HepG2 (cell line): ENCODE data around the gene CLDN4. TPM values are rescaled to one million over a fixed set of nuclear protein-coding genes. Genes with fewer than 3 reads are reported as not detected.

ENCODE experiments used
- ATAC-seq: fragments of 200-7000 bp; cut with Tn5 transposase; 3 replicates; pipeline ENCODE4 v1.9.1; 2020; ENCODE audit warnings: mild to moderate bottlenecking, moderate library complexity
- BruUV-seq: library from RNA; stranded (reverse); fragments of 400-500 nt; replicated peaks from 2 replicates; lab custom pipeline; 2021; lab: Mats Ljungman, UMichigan
- CTCF ChIA-PET: fragments of 300-600 bp; formaldehyde crosslinking; extraction: SDS; loops from one replicate; lab custom pipeline; 2021; ENCODE audit warnings: low total read pairs, inconsistent platforms, low intra/inter-chr PET ratio; lab: Yijun Ruan, JAX
- POLR2A ChIA-PET: fragments of 350-600 bp; sonication (Branson Sonifier 250); formaldehyde crosslinking; loops from one replicate; lab custom pipeline; 2020; ENCODE audit warnings: antibody characterized with exemption, inconsistent platforms; lab: Yijun Ruan, JAX
- DNase-seq: peaks from one replicate; pipeline ENCODE4 v3.0.0-alpha.2; 2015; ENCODE audit warnings: low spot score
- FAIRE-seq: peaks from 3 replicates; lab custom pipeline; 2011; peaks lifted over from hg19 to GRCh38; lab: Jason Lieb, UNC
- H2AFZ ChIP-seq: one replicate; pipeline ENCODE4 v1.6.1; 2011; ENCODE audit warnings: low read length, inconsistent platforms
- H3K27ac ChIP-seq: fragments of 300-600 bp; 3 replicates; pipeline ENCODE4 v1.8.0; 2011; ENCODE audit warnings: mixed run types, mild to moderate bottlenecking, mixed read lengths, low read length, inconsistent platforms; ENCODE audit not compliant: insufficient read depth; ENCODE audit errors: extremely low read length
- H3K27me3 ChIP-seq, 2 experiments: fragments of 200-600 bp in 1 of 2; 2 replicates in 1 of 2; 3 replicates in 1 of 2; pipeline versions ENCODE4 v1.6.0 to v1.8.0; 2011; ENCODE audit warnings: low read length in 2 of 2, mild to moderate bottlenecking in 2 of 2, moderate library complexity in 2 of 2, inconsistent platforms in 1 of 2; ENCODE audit not compliant: insufficient read depth in 2 of 2, control insufficient read depth in 1 of 2
- H3K36me3 ChIP-seq, 2 experiments: fragments of 200-600 bp in 1 of 2; replicated peaks in 1 of 2; 2 replicates in 1 of 2; 3 replicates in 1 of 2; pipeline versions ENCODE4 v1.5.1 to v1.8.0; 2011; ENCODE audit warnings: low read length in 2 of 2, inconsistent platforms in 1 of 2; ENCODE audit not compliant: insufficient read depth in 2 of 2, control insufficient read depth in 1 of 2
- H3K4me1 ChIP-seq: 2 replicates; pipeline ENCODE4 v1.5.1; 2012; ENCODE audit warnings: low read length, inconsistent platforms; ENCODE audit not compliant: insufficient read depth
- H3K4me2 ChIP-seq: 2 replicates; pipeline ENCODE4 v1.6.0; 2011; ENCODE audit warnings: low read depth, low read length, inconsistent platforms
- H3K4me3 ChIP-seq, 3 experiments: fragments of 200-600 bp in 1 of 3; sonication (generic), shearing (Covaris generic) in 1 of 3; replicated peaks in 1 of 3; 2 replicates each; pipeline ENCODE4 v1.5.1; 2011 to 2016; ENCODE audit warnings: low read length in 3 of 3, inconsistent platforms in 2 of 3, low read depth in 2 of 3, mild to moderate bottlenecking in 2 of 3, control low read depth in 1 of 3, mixed read lengths in 1 of 3; ENCODE audit not compliant: insufficient read depth in 1 of 3
- H3K79me2 ChIP-seq: one replicate; pipeline ENCODE4 v1.6.1; 2011; ENCODE audit warnings: low read length, inconsistent platforms; ENCODE audit not compliant: insufficient read depth
- H3K9ac ChIP-seq: 2 replicates; pipeline ENCODE4 v1.6.0; 2011; ENCODE audit warnings: mild to moderate bottlenecking, low read depth, low read length, inconsistent platforms; ENCODE audit not compliant: insufficient read depth
- H3K9me3 ChIP-seq: 2 replicates; pipeline ENCODE4 v1.5.1; 2012; ENCODE audit warnings: mild to moderate bottlenecking, low read length
- H4K20me1 ChIP-seq: 2 replicates; pipeline ENCODE4 v1.6.0; 2011; ENCODE audit warnings: inconsistent platforms, mild to moderate bottlenecking, low read length, moderate library complexity; ENCODE audit not compliant: insufficient read depth
- ZNF501 ChIP-seq: sonication (generic); formaldehyde crosslinking; IDR thresholded peaks from 2 replicates; pipeline ENCODE4 v1.5.1; 2020; ENCODE audit warnings: mild to moderate bottlenecking, moderate library complexity, missing genetic modification reagents
- WGBS: methylation state at CpG from one replicate; pipeline ENCODE4 v1.1.6; 2017; ENCODE audit warnings: low lambda C conversion rate; 5-methylcytosine and 5-hydroxymethylcytosine counted together
- in situ Hi-C: cut with HindIII; loops from 2 replicates; pipeline ENCODE4 v1.10.0; 2017; ENCODE audit warnings: low pct_unique_long_range_greater_than_20kb; ENCODE audit not compliant: extremely low pct_ligation_motif_present
- intact Hi-C: fragments of 100-400 bp; cut with micrococcal nuclease; formaldehyde crosslinking; loops from one replicate; pipeline ENCODE4 v1.10.0; 2022; ENCODE audit not compliant: unreplicated experiment
- polyA plus RNA-seq, 8 experiments: library from polyadenylated mRNA; depleted of rRNA in 3 of 8; stranded (reverse) in 7 of 8; unstranded in 1 of 8; fragments of >200 nt; fragmentation: Illumina TruSeq in 4 of 8; extraction: Trizol in 4 of 8; gene quantifications; 2 replicates each; pipeline versions ENCODE4 v1.2.1 to v1.2.3, GENCODE V29; 2011 to 2016; ENCODE audit warnings: low read depth in 4 of 8, missing spikeins in 1 of 8, mixed read lengths in 1 of 8; ENCODE audit not compliant: insufficient read depth in 1 of 8
- total RNA-seq, 5 experiments: library from RNA; depleted of rRNA; stranded (reverse); fragments of >200 nt; fragmentation: Illumina TruSeq; extraction: Trizol; gene quantifications; 2 replicates each; pipeline ENCODE4 v1.2.3, GENCODE V29; 2016; ENCODE audit warnings: low read depth in 1 of 5
- TF ChIP-seq, protein P1 (sequence below): sonication (generic); formaldehyde crosslinking; IDR thresholded peaks from 2 replicates; pipeline ENCODE4 v1.4.0; 2020; ENCODE audit warnings: missing genetic modification reagents
- TF ChIP-seq, protein P2 (sequence below): sonication (generic); formaldehyde crosslinking; conservative IDR thresholded peaks from 2 replicates; pipeline ENCODE4 v1.8.0; 2022; ENCODE audit warnings: low read depth, missing genetic modification reagents
- TF ChIP-seq, protein P3 (sequence below): fragments of 450-650 bp; IDR thresholded peaks from 2 replicates; pipeline ENCODE4 v1.6.1; 2017; ENCODE audit warnings: mild to moderate bottlenecking
- TF ChIP-seq, protein P4 (sequence below): sonication (generic); formaldehyde crosslinking; IDR thresholded peaks from 2 replicates; pipeline ENCODE4 v1.4.0; 2020; ENCODE audit warnings: missing genetic modification reagents

The CLDN4 gene
- total and polyA plus RNA-seq, 2 of the 13 experiments (the other 11 are each of a cell fraction or from before 2014, with no cell fraction given): 28.2 to 35.7 TPM

DNA sequence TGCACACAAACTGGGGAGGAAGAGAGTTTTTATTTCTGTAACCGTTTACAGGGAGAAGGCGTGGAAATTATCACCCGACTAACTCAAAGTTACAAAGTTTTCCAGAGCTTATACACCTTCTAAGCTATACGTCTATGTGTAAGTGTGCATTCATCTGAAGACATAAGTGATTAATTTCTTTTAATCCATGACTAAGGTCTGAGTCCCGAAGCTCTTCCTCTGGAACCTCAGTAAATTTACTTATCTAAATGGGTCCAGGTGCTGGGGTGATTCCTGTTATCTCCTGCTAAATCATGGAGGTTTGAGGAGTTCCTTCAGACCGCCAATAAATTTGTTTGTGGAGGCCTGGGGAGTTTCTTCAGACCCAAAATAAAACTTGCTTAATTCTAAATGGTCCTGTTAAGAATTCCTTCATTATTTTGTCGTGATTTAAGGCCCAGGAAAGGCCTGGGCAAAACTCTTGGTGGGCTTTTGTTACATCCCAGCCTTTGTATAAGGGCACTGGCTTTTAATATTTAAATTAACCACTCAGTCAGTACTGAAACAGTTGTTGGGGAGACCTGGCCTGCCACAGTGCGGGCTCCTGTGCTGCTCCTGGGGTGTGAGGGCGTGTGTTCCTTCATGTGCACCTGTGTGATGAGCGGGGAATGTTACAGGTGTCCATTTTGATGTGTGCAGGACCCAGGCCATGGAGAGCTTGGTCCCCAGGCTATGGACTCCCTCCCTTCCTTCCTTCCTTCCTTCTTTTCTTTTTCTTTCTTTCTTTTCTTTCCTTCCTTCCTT, 17.3 kb downstream of the CLDN4 start:
- FAIRE-seq (no peak), DNase-seq (no peak), ATAC-seq (no peak)
- in situ Hi-C loops (no loop called here), intact Hi-C loops (no loop called here)
- Histone ChIP-seq H3K9ac (no peak overlapping the region), H3K79me2 (no peaks in the 10 kb centered on the region), H3K4me1 (no peaks in the 10 kb centered on the region), H3K9me3 (no peaks in the 10 kb centered on the region), H2AFZ (no peak overlapping the region), H3K4me2 (no peak overlapping the region), H4K20me1 (no peaks in the 10 kb centered on the region)
- no TSS peak for BruUV-seq
- CTCF ChIA-PET: no interaction called here
- POLR2A ChIA-PET: interaction anchor here (0.6 kb wide), 1 partner anchor 13 kb away, joined by 3 read pairs; the partner anchor contains the start of gene TMEM270
- WGBS: 50% methylated on average over 10 of the region's 10 CpGs
- TF ChIP-seq, protein P1, sequence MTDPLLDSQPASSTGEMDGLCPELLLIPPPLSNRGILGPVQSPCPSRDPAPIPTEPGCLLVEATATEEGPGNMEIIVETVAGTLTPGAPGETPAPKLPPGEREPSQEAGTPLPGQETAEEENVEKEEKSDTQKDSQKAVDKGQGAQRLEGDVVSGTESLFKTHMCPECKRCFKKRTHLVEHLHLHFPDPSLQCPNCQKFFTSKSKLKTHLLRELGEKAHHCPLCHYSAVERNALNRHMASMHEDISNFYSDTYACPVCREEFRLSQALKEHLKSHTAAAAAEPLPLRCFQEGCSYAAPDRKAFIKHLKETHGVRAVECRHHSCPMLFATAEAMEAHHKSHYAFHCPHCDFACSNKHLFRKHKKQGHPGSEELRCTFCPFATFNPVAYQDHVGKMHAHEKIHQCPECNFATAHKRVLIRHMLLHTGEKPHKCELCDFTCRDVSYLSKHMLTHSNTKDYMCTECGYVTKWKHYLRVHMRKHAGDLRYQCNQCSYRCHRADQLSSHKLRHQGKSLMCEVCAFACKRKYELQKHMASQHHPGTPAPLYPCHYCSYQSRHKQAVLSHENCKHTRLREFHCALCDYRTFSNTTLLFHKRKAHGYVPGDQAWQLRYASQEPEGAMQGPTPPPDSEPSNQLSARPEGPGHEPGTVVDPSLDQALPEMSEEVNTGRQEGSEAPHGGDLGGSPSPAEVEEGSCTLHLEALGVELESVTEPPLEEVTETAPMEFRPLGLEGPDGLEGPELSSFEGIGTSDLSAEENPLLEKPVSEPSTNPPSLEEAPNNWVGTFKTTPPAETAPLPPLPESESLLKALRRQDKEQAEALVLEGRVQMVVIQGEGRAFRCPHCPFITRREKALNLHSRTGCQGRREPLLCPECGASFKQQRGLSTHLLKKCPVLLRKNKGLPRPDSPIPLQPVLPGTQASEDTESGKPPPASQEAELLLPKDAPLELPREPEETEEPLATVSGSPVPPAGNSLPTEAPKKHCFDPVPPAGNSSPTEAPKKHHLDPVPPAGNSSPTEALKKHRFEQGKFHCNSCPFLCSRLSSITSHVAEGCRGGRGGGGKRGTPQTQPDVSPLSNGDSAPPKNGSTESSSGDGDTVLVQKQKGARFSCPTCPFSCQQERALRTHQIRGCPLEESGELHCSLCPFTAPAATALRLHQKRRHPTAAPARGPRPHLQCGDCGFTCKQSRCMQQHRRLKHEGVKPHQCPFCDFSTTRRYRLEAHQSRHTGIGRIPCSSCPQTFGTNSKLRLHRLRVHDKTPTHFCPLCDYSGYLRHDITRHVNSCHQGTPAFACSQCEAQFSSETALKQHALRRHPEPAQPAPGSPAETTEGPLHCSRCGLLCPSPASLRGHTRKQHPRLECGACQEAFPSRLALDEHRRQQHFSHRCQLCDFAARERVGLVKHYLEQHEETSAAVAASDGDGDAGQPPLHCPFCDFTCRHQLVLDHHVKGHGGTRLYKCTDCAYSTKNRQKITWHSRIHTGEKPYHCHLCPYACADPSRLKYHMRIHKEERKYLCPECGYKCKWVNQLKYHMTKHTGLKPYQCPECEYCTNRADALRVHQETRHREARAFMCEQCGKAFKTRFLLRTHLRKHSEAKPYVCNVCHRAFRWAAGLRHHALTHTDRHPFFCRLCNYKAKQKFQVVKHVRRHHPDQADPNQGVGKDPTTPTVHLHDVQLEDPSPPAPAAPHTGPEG (CRISPR knock-in tag): no peak
- TF ChIP-seq, protein P2, sequence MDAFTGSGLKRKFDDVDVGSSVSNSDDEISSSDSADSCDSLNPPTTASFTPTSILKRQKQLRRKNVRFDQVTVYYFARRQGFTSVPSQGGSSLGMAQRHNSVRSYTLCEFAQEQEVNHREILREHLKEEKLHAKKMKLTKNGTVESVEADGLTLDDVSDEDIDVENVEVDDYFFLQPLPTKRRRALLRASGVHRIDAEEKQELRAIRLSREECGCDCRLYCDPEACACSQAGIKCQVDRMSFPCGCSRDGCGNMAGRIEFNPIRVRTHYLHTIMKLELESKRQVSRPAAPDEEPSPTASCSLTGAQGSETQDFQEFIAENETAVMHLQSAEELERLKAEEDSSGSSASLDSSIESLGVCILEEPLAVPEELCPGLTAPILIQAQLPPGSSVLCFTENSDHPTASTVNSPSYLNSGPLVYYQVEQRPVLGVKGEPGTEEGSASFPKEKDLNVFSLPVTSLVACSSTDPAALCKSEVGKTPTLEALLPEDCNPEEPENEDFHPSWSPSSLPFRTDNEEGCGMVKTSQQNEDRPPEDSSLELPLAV (CRISPR knock-in tag): no peak
- TF ChIP-seq, protein P3, sequence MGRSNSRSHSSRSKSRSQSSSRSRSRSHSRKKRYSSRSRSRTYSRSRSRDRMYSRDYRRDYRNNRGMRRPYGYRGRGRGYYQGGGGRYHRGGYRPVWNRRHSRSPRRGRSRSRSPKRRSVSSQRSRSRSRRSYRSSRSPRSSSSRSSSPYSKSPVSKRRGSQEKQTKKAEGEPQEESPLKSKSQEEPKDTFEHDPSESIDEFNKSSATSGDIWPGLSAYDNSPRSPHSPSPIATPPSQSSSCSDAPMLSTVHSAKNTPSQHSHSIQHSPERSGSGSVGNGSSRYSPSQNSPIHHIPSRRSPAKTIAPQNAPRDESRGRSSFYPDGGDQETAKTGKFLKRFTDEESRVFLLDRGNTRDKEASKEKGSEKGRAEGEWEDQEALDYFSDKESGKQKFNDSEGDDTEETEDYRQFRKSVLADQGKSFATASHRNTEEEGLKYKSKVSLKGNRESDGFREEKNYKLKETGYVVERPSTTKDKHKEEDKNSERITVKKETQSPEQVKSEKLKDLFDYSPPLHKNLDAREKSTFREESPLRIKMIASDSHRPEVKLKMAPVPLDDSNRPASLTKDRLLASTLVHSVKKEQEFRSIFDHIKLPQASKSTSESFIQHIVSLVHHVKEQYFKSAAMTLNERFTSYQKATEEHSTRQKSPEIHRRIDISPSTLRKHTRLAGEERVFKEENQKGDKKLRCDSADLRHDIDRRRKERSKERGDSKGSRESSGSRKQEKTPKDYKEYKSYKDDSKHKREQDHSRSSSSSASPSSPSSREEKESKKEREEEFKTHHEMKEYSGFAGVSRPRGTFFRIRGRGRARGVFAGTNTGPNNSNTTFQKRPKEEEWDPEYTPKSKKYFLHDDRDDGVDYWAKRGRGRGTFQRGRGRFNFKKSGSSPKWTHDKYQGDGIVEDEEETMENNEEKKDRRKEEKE: no peak
- TF ChIP-seq, protein P4, sequence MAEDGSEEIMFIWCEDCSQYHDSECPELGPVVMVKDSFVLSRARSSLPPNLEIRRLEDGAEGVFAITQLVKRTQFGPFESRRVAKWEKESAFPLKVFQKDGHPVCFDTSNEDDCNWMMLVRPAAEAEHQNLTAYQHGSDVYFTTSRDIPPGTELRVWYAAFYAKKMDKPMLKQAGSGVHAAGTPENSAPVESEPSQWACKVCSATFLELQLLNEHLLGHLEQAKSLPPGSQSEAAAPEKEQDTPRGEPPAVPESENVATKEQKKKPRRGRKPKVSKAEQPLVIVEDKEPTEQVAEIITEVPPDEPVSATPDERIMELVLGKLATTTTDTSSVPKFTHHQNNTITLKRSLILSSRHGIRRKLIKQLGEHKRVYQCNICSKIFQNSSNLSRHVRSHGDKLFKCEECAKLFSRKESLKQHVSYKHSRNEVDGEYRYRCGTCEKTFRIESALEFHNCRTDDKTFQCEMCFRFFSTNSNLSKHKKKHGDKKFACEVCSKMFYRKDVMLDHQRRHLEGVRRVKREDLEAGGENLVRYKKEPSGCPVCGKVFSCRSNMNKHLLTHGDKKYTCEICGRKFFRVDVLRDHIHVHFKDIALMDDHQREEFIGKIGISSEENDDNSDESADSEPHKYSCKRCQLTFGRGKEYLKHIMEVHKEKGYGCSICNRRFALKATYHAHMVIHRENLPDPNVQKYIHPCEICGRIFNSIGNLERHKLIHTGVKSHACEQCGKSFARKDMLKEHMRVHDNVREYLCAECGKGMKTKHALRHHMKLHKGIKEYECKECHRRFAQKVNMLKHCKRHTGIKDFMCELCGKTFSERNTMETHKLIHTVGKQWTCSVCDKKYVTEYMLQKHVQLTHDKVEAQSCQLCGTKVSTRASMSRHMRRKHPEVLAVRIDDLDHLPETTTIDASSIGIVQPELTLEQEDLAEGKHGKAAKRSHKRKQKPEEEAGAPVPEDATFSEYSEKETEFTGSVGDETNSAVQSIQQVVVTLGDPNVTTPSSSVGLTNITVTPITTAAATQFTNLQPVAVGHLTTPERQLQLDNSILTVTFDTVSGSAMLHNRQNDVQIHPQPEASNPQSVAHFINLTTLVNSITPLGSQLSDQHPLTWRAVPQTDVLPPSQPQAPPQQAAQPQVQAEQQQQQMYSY (CRISPR knock-in tag): no peak
- no peak for TF ChIP-seq ZNF501
- TF ChIP-seq, all 625 proteins: peak for 0
- Histone ChIP-seq H3K4me3 (no peak overlapping the region), H3K36me3 (no peaks in the 10 kb centered on the region), H3K27ac (no peak overlapping the region), H3K27me3 (peaks cover 0 to 10% of the 10 kb centered on the region in 2 experiments; a peak in 1 of 5 replicates)
